Endothelial cell of umbilical vein (primary cell): ENCODE measurements around the gene ACTR3. TPM values are rescaled to one million over a fixed set of nuclear protein-coding genes. Genes with fewer than 3 reads are reported as not detected.

Experiments
- BruUV-seq: library from RNA; stranded (reverse); fragments of 400-500 nt; replicated peaks from 2 replicates; lab custom pipeline; 2021; lab: Mats Ljungman, UMichigan
- CTCF ChIA-PET: fragments of 300-600, 350-600 bp; sonication (Branson Sonifier 250); formaldehyde crosslinking; loops from one replicate; lab custom pipeline; 2021; ENCODE audit warnings: antibody characterized with exemption, inconsistent platforms; lab: Charles Lee
- POLR2A ChIA-PET: fragments of 300-600, 350-600 bp; sonication (Branson Sonifier 250); formaldehyde crosslinking; loops from one replicate; lab custom pipeline; 2021; ENCODE audit warnings: antibody characterized with exemption, inconsistent platforms; lab: Charles Lee
- DNase-seq: peaks from one replicate; pipeline ENCODE4 v3.0.0-alpha.2; 2011; ENCODE audit warnings: low read depth, low spot score
- FAIRE-seq: peaks from 2 replicates; lab custom pipeline; 2011; peaks lifted over from hg19 to GRCh38; lab: Jason Lieb, UNC
- H2AFZ ChIP-seq: 2 replicates; pipeline ENCODE4 v1.6.0; 2012; ENCODE audit warnings: low read depth, low read length, control low read depth, inconsistent platforms
- H3K27ac ChIP-seq: 2 replicates; pipeline ENCODE4 v1.5.1; 2011; ENCODE audit warnings: low read depth, mild to moderate bottlenecking, control low read depth, low read length, moderate library complexity; ENCODE audit not compliant: insufficient read depth
- H3K27me3 ChIP-seq, 2 experiments: 2 replicates each; pipeline versions ENCODE4 v1.6.0 to v1.6.1; 2011; ENCODE audit warnings: low read length in 2 of 2, mixed read lengths in 1 of 2; ENCODE audit not compliant: control insufficient read depth in 2 of 2, insufficient read depth in 2 of 2
- H3K36me3 ChIP-seq, 2 experiments: 2 replicates in 1 of 2; 3 replicates in 1 of 2; pipeline ENCODE4 v1.5.1; 2011; ENCODE audit warnings: low read length in 2 of 2, mild to moderate bottlenecking in 1 of 2, moderate library complexity in 1 of 2; ENCODE audit not compliant: control insufficient read depth in 2 of 2, insufficient read depth in 2 of 2; ENCODE audit errors: extremely low read depth in 1 of 2
- H3K4me1 ChIP-seq: 3 replicates; pipeline ENCODE4 v1.5.1; 2011; ENCODE audit warnings: mild to moderate bottlenecking, low read length; ENCODE audit not compliant: control insufficient read depth, insufficient read depth; ENCODE audit errors: extremely low read depth
- H3K4me2 ChIP-seq: 2 replicates; pipeline ENCODE4 v1.6.1; 2011; ENCODE audit warnings: low read length, control low read depth, mixed read lengths; ENCODE audit not compliant: insufficient read depth
- H3K4me3 ChIP-seq, 3 experiments: fragments of 200-600 bp in 1 of 3; sonication (generic), shearing (Covaris generic) in 1 of 3; replicated peaks in 1 of 3; 2 replicates each; pipeline ENCODE4 v1.5.1; 2011 to 2016; ENCODE audit warnings: control low read depth in 3 of 3, low read length in 3 of 3, mild to moderate bottlenecking in 2 of 3, inconsistent platforms in 1 of 3, low read depth in 1 of 3, moderate library complexity in 1 of 3; ENCODE audit not compliant: insufficient read depth in 1 of 3
- H3K79me2 ChIP-seq: 2 replicates; pipeline ENCODE4 v1.6.0; 2012; ENCODE audit warnings: low read length, inconsistent platforms; ENCODE audit not compliant: control insufficient read depth, insufficient read depth
- H3K9ac ChIP-seq: replicated peaks from 2 replicates; pipeline ENCODE3; 2011; ENCODE audit warnings: low read length, control low read depth; ENCODE audit not compliant: insufficient read depth; ENCODE audit errors: extremely low read depth
- H3K9me1 ChIP-seq: replicated peaks from 3 replicates; pipeline ENCODE4 v1.6.0; 2011; ENCODE audit warnings: mild to moderate bottlenecking, low read length; ENCODE audit not compliant: control insufficient read depth, insufficient read depth; ENCODE audit errors: extremely low read depth
- H3K9me3 ChIP-seq: replicated peaks from 2 replicates; pipeline ENCODE4 v1.5.1; 2012; ENCODE audit warnings: low read length, inconsistent platforms; ENCODE audit not compliant: control insufficient read depth, insufficient read depth
- H4K20me1 ChIP-seq: replicated peaks from 2 replicates; pipeline ENCODE3; 2011; ENCODE audit warnings: mild to moderate bottlenecking, low read length; ENCODE audit not compliant: control insufficient read depth, insufficient read depth; ENCODE audit errors: extremely low read depth
- EZH2 ChIP-seq: IDR thresholded peaks from 2 replicates; pipeline ENCODE4 v1.6.1; 2012; ENCODE audit warnings: borderline replicate concordance, low read depth, mild to moderate bottlenecking, moderate library complexity, low read length, inconsistent platforms; ENCODE audit not compliant: severe bottlenecking
- POLR2A ChIP-seq: IDR thresholded peaks from 2 replicates; pipeline ENCODE4 v1.6.1; 2012; ENCODE audit warnings: low read depth, mild to moderate bottlenecking, control low read depth, low read length
- POLR2AphosphoS5 ChIP-seq: IDR thresholded peaks from 2 replicates; pipeline ENCODE4 v1.6.1; 2012; ENCODE audit warnings: low read depth, mild to moderate bottlenecking, control low read depth, low read length, moderate library complexity; ENCODE audit not compliant: insufficient read depth
- dilution Hi-C: fragments of 300-500 bp; cut with MboI; formaldehyde crosslinking; loops from one replicate; pipeline ENCODE4 v1.15.0; 2019; ENCODE audit warnings: low sequenced_read_pairs; ENCODE audit not compliant: extremely low pct_ligation_motif_present
- intact Hi-C: fragments of 100-400 bp; cut with micrococcal nuclease; formaldehyde crosslinking; loops from one replicate; pipeline ENCODE4 v1.10.0; 2022
- polyA plus RNA-seq, 4 experiments: library from polyadenylated mRNA; depleted of rRNA in 3 of 4; stranded (reverse) in 3 of 4; unstranded in 1 of 4; fragments of >200 nt; gene quantifications; 2 replicates each; pipeline versions ENCODE4 v1.2.1 to v1.2.3, GENCODE V29; 2011 to 2012; ENCODE audit warnings: missing spikeins in 1 of 4
- total RNA-seq: library from RNA; stranded (reverse); gene quantifications from 2 replicates; pipeline ENCODE4 v1.2.3, GENCODE V29; 2021
- TF ChIP-seq, protein P1 (sequence below), 2 donors: IDR thresholded peaks; 1 replicate in 1 of 2; 2 replicates in 1 of 2; pipeline ENCODE4 v1.5.1; 2011; ENCODE audit warnings: low read length in 2 of 2, mild to moderate bottlenecking in 2 of 2, moderate library complexity in 2 of 2, control low read depth in 1 of 2, inconsistent platforms in 1 of 2, low read depth in 1 of 2; ENCODE audit not compliant: insufficient read depth in 1 of 2; ENCODE audit errors: extremely low read depth in 1 of 2

Gene ACTR3
- total and polyA plus RNA-seq, 2 donors (not counting 3 experiments of a cell fraction or from before 2014, with no cell fraction given), result 120 to 401 TPM

DNA sequence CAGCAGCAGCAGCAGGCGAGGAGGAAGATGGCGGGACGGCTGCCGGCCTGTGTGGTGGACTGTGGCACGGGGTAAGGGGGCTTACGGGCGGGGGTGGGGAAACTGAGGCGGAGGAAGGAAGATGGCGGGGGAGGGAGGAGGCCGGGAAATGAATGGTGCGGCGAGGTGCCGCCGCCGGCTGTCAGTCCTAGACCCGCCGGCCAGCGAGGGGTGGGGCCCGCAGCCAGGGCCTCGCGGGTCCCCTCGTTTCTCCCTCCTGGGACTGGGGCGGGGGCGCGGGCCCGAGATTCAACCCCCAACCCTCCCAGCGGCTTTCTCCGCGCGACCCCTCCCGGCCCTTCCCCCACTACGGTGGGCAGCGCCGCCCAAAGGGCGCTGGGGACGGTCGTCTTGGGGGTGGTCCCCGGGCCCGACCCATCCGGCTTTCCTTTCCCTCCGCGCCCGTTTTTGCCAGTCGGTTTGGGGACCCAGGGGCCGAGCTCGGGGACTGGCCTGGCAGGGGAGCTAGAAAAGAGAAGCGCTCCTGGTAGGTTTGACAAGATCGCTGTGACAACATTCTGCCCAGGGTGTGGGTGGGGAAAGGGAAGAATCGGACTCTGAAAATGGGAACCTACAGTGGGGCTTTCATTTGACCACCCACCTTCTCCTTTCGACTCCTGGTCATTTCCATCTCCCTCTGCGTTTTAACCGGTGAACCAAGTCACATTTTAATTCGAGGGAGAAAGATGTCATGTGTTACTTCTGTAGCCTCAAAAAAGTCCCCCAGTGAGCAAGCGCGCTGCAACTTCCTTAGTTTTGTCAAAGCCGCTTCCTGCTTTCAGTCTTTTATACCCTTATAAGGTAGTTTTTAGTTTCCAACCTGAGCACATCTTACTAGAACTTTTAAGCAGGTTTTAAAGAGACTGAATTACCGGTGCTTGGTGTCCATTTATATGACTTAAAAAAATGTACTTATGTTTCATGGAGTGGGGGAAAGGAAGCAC lies 655 bp downstream of the ACTR3 start:
- peaks cover 71% of the 10 kb centered on the region for H3K79me2 ChIP-seq
- H3K9me1 ChIP-seq, result peaks cover 5% of the 10 kb centered on the region
- H2AFZ ChIP-seq, result peak overlapping the region; percentile 82
- peaks cover 0 to 1% of the 10 kb centered on the region in 2 experiments for H3K36me3 ChIP-seq
- BruUV-seq, result TSS peak; percentile 71
- H3K4me1 ChIP-seq, result peaks cover 55% of the 10 kb centered on the region
- ChIA-PET CTCF (no interaction called here), POLR2A (interaction anchor here (0.6 to 2.6 kb wide), 3 partner anchors 8 to 136 kb away, joined by 3 to 11 read pairs (median 9); partner anchors contain the start of gene SLC35F5)
- intact Hi-C loops (loop anchor here (5.0 kb wide), 1 partner anchor 77 kb away; no protein-coding TSS in a partner anchor), dilution Hi-C loops (no loop called here)
- FAIRE-seq (peak; percentile 91), DNase-seq (peak; percentile 78)
- H4K20me1 ChIP-seq, result peaks cover 13% of the 10 kb centered on the region
- H3K27me3 ChIP-seq, result no peaks in the 10 kb centered on the region
- H3K9me3 ChIP-seq, result no peaks in the 10 kb centered on the region
- H3K9ac ChIP-seq, result peak overlapping the region; percentile 94
- H3K4me3 ChIP-seq, result peak overlapping the region; percentile 99 to 100 (median 99)
- peak overlapping the region; percentile 83 for H3K27ac ChIP-seq
- peak overlapping the region; percentile 99 for H3K4me2 ChIP-seq
- TF ChIP-seq EZH2 (no peak), POLR2A (peak; percentile 34), POLR2AphosphoS5 (peak; percentile 57)
- TF ChIP-seq, protein P1, sequence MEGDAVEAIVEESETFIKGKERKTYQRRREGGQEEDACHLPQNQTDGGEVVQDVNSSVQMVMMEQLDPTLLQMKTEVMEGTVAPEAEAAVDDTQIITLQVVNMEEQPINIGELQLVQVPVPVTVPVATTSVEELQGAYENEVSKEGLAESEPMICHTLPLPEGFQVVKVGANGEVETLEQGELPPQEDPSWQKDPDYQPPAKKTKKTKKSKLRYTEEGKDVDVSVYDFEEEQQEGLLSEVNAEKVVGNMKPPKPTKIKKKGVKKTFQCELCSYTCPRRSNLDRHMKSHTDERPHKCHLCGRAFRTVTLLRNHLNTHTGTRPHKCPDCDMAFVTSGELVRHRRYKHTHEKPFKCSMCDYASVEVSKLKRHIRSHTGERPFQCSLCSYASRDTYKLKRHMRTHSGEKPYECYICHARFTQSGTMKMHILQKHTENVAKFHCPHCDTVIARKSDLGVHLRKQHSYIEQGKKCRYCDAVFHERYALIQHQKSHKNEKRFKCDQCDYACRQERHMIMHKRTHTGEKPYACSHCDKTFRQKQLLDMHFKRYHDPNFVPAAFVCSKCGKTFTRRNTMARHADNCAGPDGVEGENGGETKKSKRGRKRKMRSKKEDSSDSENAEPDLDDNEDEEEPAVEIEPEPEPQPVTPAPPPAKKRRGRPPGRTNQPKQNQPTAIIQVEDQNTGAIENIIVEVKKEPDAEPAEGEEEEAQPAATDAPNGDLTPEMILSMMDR (IDR thresholded peaks at IDR 0.05; ENCODE audit: extremely low read depth in 1 of 2, insufficient read depth in 1 of 2, low read depth in 1 of 2, low read length in 2 of 2), result peak in 1 of 2 donors; percentile 6
